Measurements from ENCODE around the gene OR5K1. TPM values are rescaled to one million over a fixed set of nuclear protein-coding genes. Genes with fewer than 3 reads are reported as not detected.

Gene OR5K1
- total RNA-seq, 1 donor from 2014 or later = not detected

DNA sequence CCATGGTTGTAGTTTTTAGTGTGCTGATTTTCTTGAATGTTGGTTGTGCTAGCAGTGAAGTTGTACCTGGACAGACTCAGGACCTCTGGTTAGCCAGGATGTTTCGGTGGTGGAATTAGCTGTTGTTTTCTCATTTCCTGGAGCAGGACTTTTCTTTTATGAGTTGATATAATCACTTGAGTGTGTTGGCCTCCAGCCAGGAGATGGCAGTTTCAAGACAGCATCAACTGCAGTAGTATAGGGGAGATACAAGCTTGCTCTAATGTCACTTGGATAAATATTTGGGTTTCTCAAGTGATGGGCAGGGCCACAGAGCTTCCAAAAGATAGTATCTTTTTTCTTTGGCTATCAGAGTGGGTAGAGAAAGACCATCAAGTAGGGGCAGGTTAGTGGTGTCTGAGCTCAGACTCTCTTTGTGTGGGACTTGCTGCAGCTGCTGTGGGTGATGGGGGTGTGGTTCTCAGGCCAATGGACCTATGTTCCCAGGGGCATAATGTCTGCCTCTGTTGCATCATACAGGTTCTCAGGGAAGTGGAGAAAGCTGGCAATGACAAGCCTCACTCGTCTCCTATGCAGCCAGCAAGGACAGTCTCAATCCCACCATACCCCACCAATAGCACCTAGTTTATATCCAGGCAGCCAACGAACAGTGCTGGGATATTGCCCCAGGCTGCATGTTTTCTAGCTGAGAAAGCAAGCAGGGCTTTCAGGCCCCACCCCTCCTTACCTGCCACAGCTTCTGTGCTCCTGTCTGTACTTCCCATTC is 19.9 kb downstream of the OR5K1 start:
- TF ChIP-seq, protein P1, sequence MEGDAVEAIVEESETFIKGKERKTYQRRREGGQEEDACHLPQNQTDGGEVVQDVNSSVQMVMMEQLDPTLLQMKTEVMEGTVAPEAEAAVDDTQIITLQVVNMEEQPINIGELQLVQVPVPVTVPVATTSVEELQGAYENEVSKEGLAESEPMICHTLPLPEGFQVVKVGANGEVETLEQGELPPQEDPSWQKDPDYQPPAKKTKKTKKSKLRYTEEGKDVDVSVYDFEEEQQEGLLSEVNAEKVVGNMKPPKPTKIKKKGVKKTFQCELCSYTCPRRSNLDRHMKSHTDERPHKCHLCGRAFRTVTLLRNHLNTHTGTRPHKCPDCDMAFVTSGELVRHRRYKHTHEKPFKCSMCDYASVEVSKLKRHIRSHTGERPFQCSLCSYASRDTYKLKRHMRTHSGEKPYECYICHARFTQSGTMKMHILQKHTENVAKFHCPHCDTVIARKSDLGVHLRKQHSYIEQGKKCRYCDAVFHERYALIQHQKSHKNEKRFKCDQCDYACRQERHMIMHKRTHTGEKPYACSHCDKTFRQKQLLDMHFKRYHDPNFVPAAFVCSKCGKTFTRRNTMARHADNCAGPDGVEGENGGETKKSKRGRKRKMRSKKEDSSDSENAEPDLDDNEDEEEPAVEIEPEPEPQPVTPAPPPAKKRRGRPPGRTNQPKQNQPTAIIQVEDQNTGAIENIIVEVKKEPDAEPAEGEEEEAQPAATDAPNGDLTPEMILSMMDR (IDR thresholded peaks at IDR 0.05) = no peak
- Histone ChIP-seq H3K4me3 (no peak overlapping the region), H3K27ac (no peak overlapping the region), H3K4me1 (no peaks in the 10 kb centered on the region), H3K27me3 (no peaks in the 10 kb centered on the region), H3K36me3 (no peaks in the 10 kb centered on the region), H3K9me3 (no peaks in the 10 kb centered on the region)
- no peak for ATAC-seq
- intact Hi-C loops (cut with DNase I) = no loop called here
- no peak for DNase-seq

- intact Hi-C loops (cut with DNase I) = no loop called here
- ATAC-seq = no peak
- DNase-seq = no peak
- TF ChIP-seq, protein P1 (IDR thresholded peaks at IDR 0.05) = no peak
- Histone ChIP-seq H3K27me3 (no peaks in the 10 kb centered on the region), H3K36me3 (no peaks in the 10 kb centered on the region), H3K4me3 (no peak overlapping the region), H3K4me1 (no peaks in the 10 kb centered on the region), H3K9me3 (no peaks in the 10 kb centered on the region), H3K27ac (no peak overlapping the region)
These were observed 20.6 kb downstream of the OR5K1 start for GRCh38 chr3:98483626-98484025.

DNA sequence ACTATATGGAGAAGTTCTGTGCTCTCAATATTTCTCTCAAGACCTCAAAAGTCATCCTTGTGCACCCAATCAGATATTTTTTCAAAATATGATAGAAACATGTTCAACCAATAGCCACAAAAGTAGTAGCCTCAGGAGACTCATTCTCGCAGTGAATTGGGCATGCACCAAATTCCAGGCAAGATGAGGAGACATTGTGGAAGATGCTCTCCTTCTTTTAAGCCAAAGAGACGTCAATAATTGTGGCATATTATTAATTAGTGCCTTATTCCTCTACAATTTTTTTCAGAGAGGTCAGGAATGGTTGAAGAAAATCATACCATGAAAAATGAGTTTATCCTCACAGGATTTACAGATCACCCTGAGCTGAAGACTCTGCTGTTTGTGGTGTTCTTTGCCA is 34.4 kb downstream of the OR5K1 start, which contains the start of gene OR5K2:
OR5K2 (plus strand) TSS at position 301 of the 400 bp plus-strand sequence; CDS start at position 301, 0 bp downstream.
- Histone ChIP-seq H3K4me1 (no peaks in the 10 kb centered on the region), H3K4me3 (no peak within 1 kb of the TSS), H3K9me3 (no peaks in the 10 kb centered on the region), H3K36me3 (no peaks in the 10 kb centered on the region), H3K27me3 (no peaks in the 10 kb centered on the region), H3K27ac (no peak within 1 kb of the TSS)
- TF ChIP-seq, protein P1 (IDR thresholded peaks at IDR 0.05) = no peak
- intact Hi-C loops (cut with DNase I) = no loop called here
- ATAC-seq = no peak
- no peak for DNase-seq

DNA sequence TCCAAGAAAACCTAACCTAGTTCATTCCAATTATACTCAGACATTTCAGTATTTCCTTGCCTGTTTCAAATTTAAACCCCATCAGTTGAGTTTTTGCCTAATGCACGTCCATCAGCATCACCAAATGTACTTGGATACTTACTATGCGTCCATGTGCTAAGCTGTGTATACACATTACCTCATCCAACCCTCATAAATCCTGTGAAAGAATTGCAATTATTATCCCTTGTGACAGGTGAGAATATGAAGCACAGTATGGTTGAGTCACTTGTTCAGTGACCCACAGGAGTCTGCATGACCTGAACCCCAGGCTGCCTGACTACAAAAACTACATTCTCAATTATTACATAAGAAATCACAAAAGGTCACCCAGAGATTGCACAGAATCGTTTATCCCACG is 37.0 kb downstream of the OR5K1 start:
- DNase-seq = no peak
- H3K4me1 ChIP-seq = no peaks in the 10 kb centered on the region
- intact Hi-C loops (cut with DNase I) = no loop called here
- H3K27me3 ChIP-seq = no peaks in the 10 kb centered on the region
- TF ChIP-seq, protein P1 (IDR thresholded peaks at IDR 0.05) = no peak
- H3K4me3 ChIP-seq = no peak overlapping the region
- H3K9me3 ChIP-seq = no peaks in the 10 kb centered on the region
- H3K36me3 ChIP-seq = no peaks in the 10 kb centered on the region
- no peak overlapping the region for H3K27ac ChIP-seq
- ATAC-seq = no peak

DNA sequence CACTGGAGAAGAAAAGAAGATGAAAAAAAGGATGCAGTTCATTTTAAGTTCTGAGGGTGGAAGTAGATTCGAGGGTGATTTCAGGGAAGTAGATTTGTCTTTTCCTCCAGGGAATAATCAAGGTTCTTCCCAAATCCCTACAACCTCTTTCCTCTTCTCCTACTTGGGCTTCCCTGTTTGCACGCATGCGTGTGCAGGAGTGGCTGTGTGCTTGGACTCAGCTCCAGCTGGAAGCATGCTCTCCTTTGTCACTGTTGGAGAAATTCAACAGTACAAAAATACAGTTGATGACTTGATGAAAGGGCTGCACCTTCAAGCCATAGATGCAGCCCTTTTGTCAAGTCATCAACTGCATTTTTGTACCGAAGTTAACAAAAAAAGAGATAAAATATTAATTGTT is 38.3 kb downstream of the OR5K1 start:
- intact Hi-C loops (cut with DNase I) = no loop called here
- H3K4me1 ChIP-seq = no peaks in the 10 kb centered on the region
- TF ChIP-seq, protein P1 (IDR thresholded peaks at IDR 0.05) = no peak
- no peak overlapping the region for H3K27ac ChIP-seq
- no peaks in the 10 kb centered on the region for H3K36me3 ChIP-seq
- no peaks in the 10 kb centered on the region for H3K27me3 ChIP-seq
- no peaks in the 10 kb centered on the region for H3K9me3 ChIP-seq
- DNase-seq (no peak), ATAC-seq (no peak)
- no peak overlapping the region for H3K4me3 ChIP-seq
